HepG2 (cell line): ENCODE results near the gene ARHGEF10L.

Experiments
- CEBPG ChIP-seq: IDR thresholded peaks from 2 replicates; pipeline ENCODE4 v1.6.1; 2016
- CTCF ChIP-seq: sonication (generic); formaldehyde crosslinking; IDR thresholded peaks from 2 replicates; pipeline ENCODE4 v1.5.0; 2020; ENCODE audit warnings: mild to moderate bottlenecking, missing genetic modification reagents, moderate library complexity
- GFI1 ChIP-seq: sonication (generic); formaldehyde crosslinking; IDR thresholded peaks from 2 replicates; pipeline ENCODE4 v1.5.0; 2020; ENCODE audit warnings: missing genetic modification reagents, mild to moderate bottlenecking, borderline replicate concordance
- IRF1 ChIP-seq: sonication (generic); formaldehyde crosslinking; IDR thresholded peaks from 2 replicates; pipeline ENCODE4 v1.4.0; 2020; ENCODE audit warnings: low read depth, mild to moderate bottlenecking, missing genetic modification reagents
- NONO ChIP-seq, 2 experiments: fragments of 450-650 bp in 1 of 2; sonication (generic) in 1 of 2; formaldehyde crosslinking in 1 of 2; IDR thresholded peaks in 1 of 2; conservative IDR thresholded peaks in 1 of 2; 2 replicates each; pipeline versions ENCODE4 v1.6.1 to v1.8.0; 2017 to 2022; ENCODE audit warnings: mild to moderate bottlenecking in 1 of 2, missing genetic modification reagents in 1 of 2, moderate library complexity in 1 of 2
- PCBP1 ChIP-seq: fragments of 200-400 bp; formaldehyde crosslinking; IDR thresholded peaks from 2 replicates; pipeline ENCODE4 v1.6.1; 2017; ENCODE audit warnings: mild to moderate bottlenecking, low read depth, low read length, borderline replicate concordance
- POLR2AphosphoS2 ChIP-seq: IDR thresholded peaks from 2 replicates; pipeline ENCODE4 v1.6.1; 2011; ENCODE audit warnings: low read depth, low read length, improper control_type of control experiment
- RFX5 ChIP-seq: IDR thresholded peaks from 2 replicates; pipeline ENCODE4 v1.6.1; 2011; ENCODE audit warnings: low read depth, low read length, improper control_type of control experiment
- SALL2 ChIP-seq: sonication (generic); formaldehyde crosslinking; IDR thresholded peaks from 2 replicates; pipeline ENCODE4 v1.8.1; 2023; ENCODE audit warnings: mild to moderate bottlenecking, missing genetic modification reagents, inconsistent platforms
- SMC3 ChIP-seq: IDR thresholded peaks from 2 replicates; pipeline ENCODE4 v1.6.1; 2011; ENCODE audit warnings: low read length, improper control_type of control experiment
- ZNF30 ChIP-seq: sonication (generic); formaldehyde crosslinking; IDR thresholded peaks from 2 replicates; pipeline ENCODE4 v1.5.0; 2020; ENCODE audit warnings: mild to moderate bottlenecking, missing genetic modification reagents
- ZNF460 ChIP-seq: sonication (generic); formaldehyde crosslinking; IDR thresholded peaks from 2 replicates; pipeline ENCODE4 v1.5.1; 2020; ENCODE audit warnings: missing genetic modification reagents, mild to moderate bottlenecking, borderline replicate concordance

- TF ChIP-seq CTCF (no peak), SALL2 (CRISPR knock-in tag) (no peak), PCBP1 (no peak), RFX5 (no peak), POLR2AphosphoS2 (no peak), ZNF460 (CRISPR knock-in tag) (no peak), SMC3 (no peak), NONO (IDR thresholded peaks at IDR 0.05) (no peak), NONO (CRISPR knock-in tag; conservative IDR thresholded peaks at IDR 0.05) (no peak), CEBPG (CRISPR knock-in tag) (no peak), IRF1 (no peak), GFI1 (CRISPR knock-in tag) (no peak), ZNF30 (CRISPR knock-in tag) (no peak)
Measured at GRCh38 chr1:17531343-17531681, 8.2 kb upstream of the ARHGEF10L start.
